Upper lobe of left lung (tissue), 6 donors: Measurements from ENCODE around the gene KPNA3. TPM values are rescaled to one million over a fixed set of nuclear protein-coding genes. Genes with fewer than 3 reads are reported as not detected.
"Not testable (repeated sequence)": the region's sequence is repeated elsewhere in the genome, so short reads cannot be mapped to it uniquely, and the experiment has no call there.

Experiments used
- ATAC-seq, 2 donors: fragments of 200-7000 bp; cut with Tn5 transposase; one replicate each; pipeline ENCODE4 v1.9.1; 2022; ENCODE audit warnings: mild to moderate bottlenecking in 2 of 2, moderate library complexity in 2 of 2; ENCODE audit not compliant: low FRiP score in 2 of 2
- DNase-seq, 2 donors: peaks; one replicate each; pipeline ENCODE4 v3.0.0-alpha.2; 2019 to 2020
- H3K27ac ChIP-seq, 4 donors: fragments of 200-600 bp; sonication (generic); one replicate each; pipeline ENCODE4 v1.5.1; 2016 to 2019
- H3K27me3 ChIP-seq, 4 donors: fragments of 200-600 bp; sonication (generic); one replicate each; pipeline ENCODE4 v1.5.1; 2017 to 2019
- H3K36me3 ChIP-seq, 4 donors: fragments of 200-600 bp; sonication (generic); one replicate each; pipeline ENCODE4 v1.5.1; 2016 to 2019
- H3K4me1 ChIP-seq, 4 donors: fragments of 200-600 bp; sonication (generic); one replicate each; pipeline ENCODE4 v1.5.1; 2018 to 2019
- H3K4me3 ChIP-seq, 4 donors: fragments of 200-600 bp; sonication (generic); one replicate each; pipeline ENCODE4 v1.5.1; 2017 to 2019; ENCODE audit warnings: mild to moderate bottlenecking in 2 of 4, moderate library complexity in 1 of 4
- H3K9me3 ChIP-seq, 4 donors: fragments of 200-600 bp; sonication (generic); one replicate each; pipeline ENCODE4 v1.5.1; 2018 to 2019
- EP300 ChIP-seq, 4 donors: sonication (generic); formaldehyde crosslinking; IDR thresholded peaks; one replicate each; pipeline ENCODE4 v1.5.1; 2017; ENCODE audit warnings: antibody characterized with exemption in 4 of 4, control low read depth in 2 of 4
- POLR2A ChIP-seq, 4 donors: fragments of 450-650 bp; IDR thresholded peaks; one replicate each; pipeline ENCODE4 v1.5.1; 2016 to 2017; ENCODE audit warnings: antibody characterized with exemption in 4 of 4, mild to moderate bottlenecking in 2 of 4
- POLR2AphosphoS5 ChIP-seq, 2 donors: sonication (generic); formaldehyde crosslinking; IDR thresholded peaks; one replicate each; pipeline ENCODE4 v1.5.1; 2017; ENCODE audit warnings: antibody characterized with exemption in 2 of 2
- WGBS, 2 donors: methylation state at CpG; one replicate each; pipeline ENCODE4 v1.1.5; 2017 to 2018; 5-methylcytosine and 5-hydroxymethylcytosine counted together
- total RNA-seq, 6 donors: library from RNA; depleted of rRNA in 4 of 6; stranded (reverse); fragments of >200 nt in 4 of 6; gene quantifications; one replicate each; pipeline versions ENCODE4 v1.1.0 to v1.2.1, GENCODE V29; 2016 to 2021
- TF ChIP-seq, protein P1 (sequence below), 6 experiments: fragments of 450-650 bp in 4 of 6; fragments of 200-600 bp in 2 of 6; sonication (generic) in 2 of 6; IDR thresholded peaks; one replicate each; pipeline ENCODE4 v1.5.1; 2016 to 2019; ENCODE audit warnings: antibody characterized with exemption in 6 of 6
- donor health status: DM: no; HTN: no; CAD: no; lungs with moderate emphysema.
- donor health status: DM: no; HTN: yes; CAD: no; lungs with severe emphysema.

Gene KPNA3
- total RNA-seq, 6 donors from 2014 or later, result 14.2 to 51.3 (median 29.1) TPM

DNA sequence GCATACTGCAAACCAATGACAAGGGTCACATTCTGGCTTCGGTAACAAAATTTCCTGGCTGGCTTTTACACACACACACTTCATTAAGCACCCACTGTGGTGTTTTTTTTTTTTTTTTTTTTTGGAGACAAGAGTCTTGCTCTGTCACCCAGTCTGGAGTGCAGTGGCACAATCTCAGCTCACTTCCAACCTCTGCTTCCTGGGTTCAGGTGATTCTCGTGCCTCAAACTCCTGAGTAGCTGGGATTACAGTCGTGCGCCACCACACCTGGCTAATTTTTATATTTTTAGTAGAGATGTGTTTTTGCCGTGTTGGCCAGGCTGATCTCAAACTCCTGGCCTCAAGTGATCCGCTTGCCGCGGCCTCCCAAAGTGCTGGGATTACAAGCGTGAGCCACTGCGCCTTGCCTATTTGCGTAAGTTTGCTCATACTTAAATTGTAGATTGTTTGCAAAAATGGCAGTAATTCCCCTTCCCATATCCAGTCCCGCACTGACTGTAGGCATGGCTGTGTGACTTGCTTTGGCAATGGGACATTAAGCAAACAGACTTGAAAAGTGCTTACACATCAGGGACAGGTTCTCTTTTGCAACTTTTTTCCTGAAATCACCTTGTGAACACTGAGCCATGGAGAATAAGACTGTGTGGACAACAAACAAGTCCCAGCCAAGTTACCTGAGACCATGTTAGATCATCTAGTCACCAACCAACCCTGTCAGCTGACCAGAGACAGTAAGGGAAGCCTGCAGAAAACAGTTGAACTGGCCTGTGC, 59.1 kb downstream of the KPNA3 start:
- H3K4me1 ChIP-seq, result no peaks in the 10 kb centered on the region
- H3K36me3 ChIP-seq, result peaks cover 0 to 27% (median 6%) of the 10 kb centered on the region in 4 donors
- TF ChIP-seq, protein P1, sequence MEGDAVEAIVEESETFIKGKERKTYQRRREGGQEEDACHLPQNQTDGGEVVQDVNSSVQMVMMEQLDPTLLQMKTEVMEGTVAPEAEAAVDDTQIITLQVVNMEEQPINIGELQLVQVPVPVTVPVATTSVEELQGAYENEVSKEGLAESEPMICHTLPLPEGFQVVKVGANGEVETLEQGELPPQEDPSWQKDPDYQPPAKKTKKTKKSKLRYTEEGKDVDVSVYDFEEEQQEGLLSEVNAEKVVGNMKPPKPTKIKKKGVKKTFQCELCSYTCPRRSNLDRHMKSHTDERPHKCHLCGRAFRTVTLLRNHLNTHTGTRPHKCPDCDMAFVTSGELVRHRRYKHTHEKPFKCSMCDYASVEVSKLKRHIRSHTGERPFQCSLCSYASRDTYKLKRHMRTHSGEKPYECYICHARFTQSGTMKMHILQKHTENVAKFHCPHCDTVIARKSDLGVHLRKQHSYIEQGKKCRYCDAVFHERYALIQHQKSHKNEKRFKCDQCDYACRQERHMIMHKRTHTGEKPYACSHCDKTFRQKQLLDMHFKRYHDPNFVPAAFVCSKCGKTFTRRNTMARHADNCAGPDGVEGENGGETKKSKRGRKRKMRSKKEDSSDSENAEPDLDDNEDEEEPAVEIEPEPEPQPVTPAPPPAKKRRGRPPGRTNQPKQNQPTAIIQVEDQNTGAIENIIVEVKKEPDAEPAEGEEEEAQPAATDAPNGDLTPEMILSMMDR (IDR thresholded peaks at IDR 0.05), result no peak
- TF ChIP-seq EP300 (IDR thresholded peaks at IDR 0.05) (no peak), POLR2AphosphoS5 (IDR thresholded peaks at IDR 0.05) (no peak), POLR2A (IDR thresholded peaks at IDR 0.05) (peak in 1 of 4 donors; percentile 24)
- peak overlapping the region in 1 of 4 donors; percentile 10 for H3K4me3 ChIP-seq
- DNase-seq, result peak in 1 of 2 donors; percentile 50
- H3K9me3 ChIP-seq, result no peaks in the 10 kb centered on the region
- whole genome bisulfite sequencing, 2 donors, result 69 to 76% methylated on average over 12 of the region's 12 CpGs
- no peaks in the 10 kb centered on the region for H3K27me3 ChIP-seq
- H3K27ac ChIP-seq, result peak overlapping the region; percentile 23 to 74 (median 48)
- ATAC-seq, result peak; percentile 51 to 91

DNA sequence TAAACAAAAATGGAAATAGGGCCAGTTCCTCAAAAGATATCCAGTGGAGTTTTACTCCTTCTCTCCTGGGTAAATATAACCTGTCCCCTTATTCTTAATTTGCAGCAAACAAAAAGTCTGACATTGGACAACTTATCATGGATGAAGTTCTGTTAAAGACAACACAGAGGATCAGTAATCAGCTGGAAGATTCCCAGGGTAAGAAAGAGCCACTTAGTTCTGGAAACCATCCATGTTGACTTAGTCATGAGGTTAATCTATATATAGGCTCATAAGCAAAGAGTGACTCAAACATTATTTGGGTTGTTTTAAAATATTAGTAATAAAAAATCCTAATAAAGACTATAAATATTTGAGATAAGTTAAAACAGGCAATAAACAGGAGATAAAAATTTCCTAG, 60.7 kb downstream of the KPNA3 start:
- Histone ChIP-seq H3K27ac (no peak overlapping the region), H3K4me3 (no peak overlapping the region), H3K9me3 (no peaks in the 10 kb centered on the region), H3K4me1 (no peaks in the 10 kb centered on the region), H3K27me3 (no peaks in the 10 kb centered on the region), H3K36me3 (peaks cover 0 to 39% (median 6%) of the 10 kb centered on the region in 4 donors)
- DNase-seq, result no peak
- TF ChIP-seq POLR2AphosphoS5 (IDR thresholded peaks at IDR 0.05) (no peak), EP300 (IDR thresholded peaks at IDR 0.05) (no peak), POLR2A (IDR thresholded peaks at IDR 0.05) (no peak)
- TF ChIP-seq, protein P1 (IDR thresholded peaks at IDR 0.05), result no peak
- no peak for ATAC-seq

DNA sequence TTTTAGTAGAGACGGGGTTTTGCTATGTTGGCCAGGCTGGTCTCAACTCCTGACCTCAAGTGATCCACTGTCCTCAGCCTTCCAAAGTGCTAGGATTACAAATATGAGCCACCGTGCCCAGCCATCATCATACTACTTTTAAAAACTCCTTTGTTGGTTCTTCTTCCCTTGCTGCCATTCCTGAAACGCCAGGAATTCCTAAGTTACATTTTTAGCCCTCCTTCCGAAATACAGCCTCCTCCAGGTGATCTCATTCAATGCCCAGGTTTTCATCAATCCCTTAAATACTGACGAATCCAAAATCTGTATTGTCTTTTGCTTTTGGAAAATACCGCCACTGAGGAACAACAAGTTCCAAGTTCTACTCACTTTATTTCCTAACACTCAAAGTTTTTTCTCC, 75.9 kb downstream of the KPNA3 start:
- TF ChIP-seq EP300 (IDR thresholded peaks at IDR 0.05), result no peak
- no peak for TF ChIP-seq POLR2AphosphoS5 (IDR thresholded peaks at IDR 0.05)
- H3K36me3 ChIP-seq, result peaks cover 9 to 68% (median 18%) of the 10 kb centered on the region in 4 donors
- no peak for DNase-seq

DNA sequence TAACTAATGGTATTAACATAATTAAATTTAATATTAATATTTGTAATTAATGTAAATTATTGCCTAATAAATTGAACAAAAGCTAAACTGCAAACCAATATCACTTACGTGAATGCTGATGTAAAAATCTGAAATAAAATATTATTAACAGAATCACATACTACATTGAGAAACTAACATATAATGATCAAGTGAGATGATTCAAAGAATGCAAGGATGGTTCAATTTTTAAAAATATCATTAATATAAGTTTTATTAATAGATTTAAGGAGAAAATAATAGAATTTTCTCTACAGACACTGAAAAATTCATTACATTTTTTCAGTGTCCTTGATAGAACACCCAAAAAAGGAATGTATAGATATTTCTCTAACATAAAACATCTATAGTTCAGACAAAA, 77.7 kb downstream of the KPNA3 start:
- no peak for DNase-seq
- 95 to 100% methylated on average over 1 of the region's 1 CpG for WGBS, 2 donors
- no peaks in the 10 kb centered on the region for H3K27me3 ChIP-seq
- H3K4me3 ChIP-seq, result no peak overlapping the region
- peaks cover 7 to 15% (median 11%) of the 10 kb centered on the region in 4 donors for H3K9me3 ChIP-seq
- H3K4me1 ChIP-seq, result no peaks in the 10 kb centered on the region
- ATAC-seq, result no peak
- H3K27ac ChIP-seq, result no peak overlapping the region
- no peak for TF ChIP-seq POLR2AphosphoS5 (IDR thresholded peaks at IDR 0.05)
- no peak for TF ChIP-seq EP300 (IDR thresholded peaks at IDR 0.05)
- TF ChIP-seq, protein P1 (IDR thresholded peaks at IDR 0.05), result no peak
- TF ChIP-seq POLR2A (IDR thresholded peaks at IDR 0.05), result no peak
- peaks cover 5 to 60% (median 13%) of the 10 kb centered on the region in 4 donors for H3K36me3 ChIP-seq

More for the DNA sequence above, 75.9 kb downstream of the KPNA3 start:
- no peak for ATAC-seq
- Histone ChIP-seq H3K27me3 (no peaks in the 10 kb centered on the region), H3K27ac (no peak overlapping the region), H3K4me3 (no peak overlapping the region), H3K9me3 (peaks cover 7 to 15% (median 11%) of the 10 kb centered on the region in 4 donors), H3K4me1 (no peaks in the 10 kb centered on the region)
- WGBS, 2 donors, result 91 to 95% methylated on average over 6 of the region's 6 CpGs

DNA sequence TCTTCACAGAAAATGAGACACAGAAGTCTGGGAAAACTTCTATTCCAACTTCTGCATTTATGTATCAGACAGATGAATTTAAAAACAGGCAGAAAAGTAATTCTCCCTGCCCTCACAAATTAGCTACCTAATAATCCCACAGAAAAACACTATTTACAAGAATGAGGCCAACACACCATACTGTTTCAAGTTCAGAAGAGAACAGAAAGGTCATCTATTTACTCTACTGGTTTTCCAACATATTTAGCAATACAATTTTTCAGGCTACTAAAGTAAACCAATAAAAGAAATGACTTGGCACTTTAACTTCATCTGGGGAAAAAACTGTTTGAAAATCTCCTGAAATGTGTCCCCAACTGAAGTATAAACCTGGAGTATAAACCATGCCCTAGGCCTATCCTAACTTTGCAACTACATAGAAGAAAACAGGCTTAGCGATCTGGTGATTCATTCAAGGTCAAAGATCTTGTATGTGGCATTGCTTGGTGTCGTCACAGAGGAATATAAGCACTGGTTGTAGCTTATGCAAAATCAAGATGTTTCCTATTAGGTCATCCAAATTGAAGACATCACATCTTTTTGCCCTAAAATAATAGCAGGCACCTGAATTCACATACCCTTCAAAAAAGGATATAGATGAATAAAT, 81.1 kb downstream of the KPNA3 start:
- H3K9me3 ChIP-seq, result peaks cover 6 to 15% (median 11%) of the 10 kb centered on the region in 4 donors
- 84 to 89% methylated on average over 2 of the region's 2 CpGs for WGBS, 2 donors
- no peak for DNase-seq

DNA sequence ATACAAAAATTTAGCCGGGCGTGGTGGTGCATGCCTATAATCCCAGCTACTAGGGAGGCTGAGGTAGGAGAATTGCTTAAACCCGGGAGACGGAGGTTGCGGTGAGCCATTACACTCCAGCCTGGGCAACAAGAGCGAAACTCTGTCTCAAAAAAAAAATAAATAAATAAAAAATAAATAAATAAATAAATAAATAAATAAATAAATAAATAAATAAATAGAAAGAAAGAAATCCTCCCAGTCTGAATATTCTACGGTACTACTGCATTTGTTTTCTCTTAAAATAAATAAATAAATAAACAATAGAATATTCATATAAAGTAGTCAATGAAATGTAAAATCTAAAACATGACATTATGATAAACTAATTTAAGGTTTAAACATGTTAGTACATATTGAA, 88.2 kb downstream of the KPNA3 start:
- not testable (repeated sequence) for ATAC-seq, H3K27ac ChIP-seq, H3K4me3 ChIP-seq, DNase-seq, H3K4me1 ChIP-seq, H3K9me3 ChIP-seq, H3K27me3 ChIP-seq
- 96 to 98% methylated on average over 7 of the region's 7 CpGs for WGBS, 2 donors
- peaks cover 11 to 72% (median 29%) of the 10 kb centered on the region in 4 donors for H3K36me3 ChIP-seq

More for the DNA sequence above, 81.1 kb downstream of the KPNA3 start:
- Histone ChIP-seq H3K27ac (peak overlapping the region in 1 of 4 donors; percentile 3), H3K4me1 (no peaks in the 10 kb centered on the region), H3K36me3 (peaks cover 3 to 56% (median 14%) of the 10 kb centered on the region in 4 donors), H3K4me3 (no peak overlapping the region), H3K27me3 (no peaks in the 10 kb centered on the region)
- TF ChIP-seq POLR2AphosphoS5 (IDR thresholded peaks at IDR 0.05) (no peak), POLR2A (IDR thresholded peaks at IDR 0.05) (no peak), EP300 (IDR thresholded peaks at IDR 0.05) (no peak)
- TF ChIP-seq, protein P1 (IDR thresholded peaks at IDR 0.05), result no peak
- ATAC-seq, result no peak
